ENCODE measurements around the gene C11orf52. TPM values are rescaled to one million over a fixed set of nuclear protein-coding genes. Genes with fewer than 3 reads are reported as not detected.

C11orf52 gene, protein sequence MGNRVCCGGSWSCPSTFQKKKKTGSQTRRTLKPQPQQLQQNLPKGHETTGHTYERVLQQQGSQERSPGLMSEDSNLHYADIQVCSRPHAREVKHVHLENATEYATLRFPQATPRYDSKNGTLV
- total RNA-seq (1 to 10 TPM in 2 of 7 donors, under 1 TPM in 3, not detected in 2; 0.32 to 1.5 (median 0.44) TPM), polyA plus RNA-seq (under 1 TPM; 0.52 to 0.86 (median 0.74) TPM)
- long read RNA-seq, donor 1, partial matches to known transcripts: 0 of 1 reads
- long read RNA-seq, donor 1, other reads (novel, unspliced or antisense): 0 of 1 reads
- long read RNA-seq, donor 2, partial matches to known transcripts: 0 of 1 reads
- long read RNA-seq, donor 2, other reads (novel, unspliced or antisense): 0 of 1 reads

DNA sequence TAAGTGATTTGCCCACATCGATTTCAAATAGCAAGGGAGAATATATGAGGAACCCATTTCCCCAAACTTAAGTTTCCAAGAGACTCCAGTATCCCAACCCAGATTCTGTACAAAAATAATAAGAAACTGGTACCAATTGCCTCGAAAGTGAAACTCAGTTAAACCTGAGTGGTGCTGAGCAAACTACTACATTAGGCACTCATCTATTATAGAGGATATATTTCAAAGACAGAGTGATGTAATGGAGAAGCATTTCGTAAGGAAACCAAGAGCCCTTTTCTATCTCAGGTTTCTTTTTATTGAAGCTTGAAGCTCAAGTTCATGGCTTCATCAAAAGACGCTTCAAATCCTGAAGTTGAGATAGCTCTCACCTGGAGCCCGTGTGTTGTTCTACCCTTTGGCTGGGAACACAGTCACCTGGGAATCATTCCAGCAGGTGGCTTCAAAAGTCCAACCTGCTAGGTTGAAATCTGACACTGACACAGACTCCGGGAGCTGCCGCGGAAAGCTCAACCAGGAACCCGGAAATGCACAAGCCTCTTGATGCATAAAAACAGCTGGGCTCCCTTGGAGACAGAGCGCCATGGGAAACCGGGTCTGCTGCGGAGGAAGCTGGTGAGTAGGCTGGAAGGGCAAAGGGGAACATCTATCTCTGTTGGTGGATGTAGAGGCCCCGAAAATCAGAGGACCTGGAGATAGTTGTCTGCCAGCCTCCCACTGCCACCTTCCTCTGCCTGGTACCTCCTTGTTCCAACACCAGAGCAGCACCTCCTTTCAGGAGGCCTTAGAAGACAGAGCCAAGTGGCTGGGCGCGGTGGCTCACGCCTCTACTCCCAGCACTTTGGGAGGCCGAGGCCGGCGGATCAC lies at the start of gene C11orf52:
Gene C11orf52 (plus strand): TSS at position 524 of the 867 bp plus-strand sequence. CDS start 60 bp downstream, at position 584.
- intact Hi-C loops (cut with DNase I; ENCODE audit: low total_unique reads): no loop called here
- H3K4me1 ChIP-seq: peaks cover 0 to 12% (median 0%) of the 10 kb centered on the region in 6 donors
- TF ChIP-seq POLR2AphosphoS5 (IDR thresholded peaks at IDR 0.05) (no peak), CTCF (IDR thresholded peaks at IDR 0.05 in 8 of 11, conservative IDR thresholded peaks at IDR 0.05 in 3 of 11) (no peak), POLR2A (IDR thresholded peaks at IDR 0.05) (no peak)
- WGBS, 5 donors: 68 to 78% (median 70%) methylated on average over 19 of the region's 19 CpGs
- no peaks in the 10 kb centered on the region for H3K9me3 ChIP-seq
- DNase-seq: no peak
- H3K4me3 ChIP-seq: peak within 1 kb of the TSS in 1 of 8 donors; percentile 25
- H3K27me3 ChIP-seq (replicated peaks in 1 of 7): peaks cover 0 to 21% (median 5%) of the 10 kb centered on the region in 7 donors
- H3K27ac ChIP-seq: peak within 1 kb of the TSS in 5 of 8 donors; percentile 2 to 43 (median 34)
- H3K36me3 ChIP-seq: no peaks in the 10 kb centered on the region

GRCh38 chr11:111870113-111870512 lies 48.6 kb upstream of the C11orf52 start:
- Histone ChIP-seq H3K27me3 (replicated peaks in 1 of 7) (no peaks in the 10 kb centered on the region), H3K4me3 (peak overlapping the region in 4 of 8 donors; percentile 91 to 98 (median 95)), H3K9me3 (no peaks in the 10 kb centered on the region), H3K27ac (peak overlapping the region in 1 of 8 donors; percentile 95), H3K4me1 (peaks cover 9 to 38% (median 20%) of the 10 kb centered on the region in 6 donors), H3K36me3 (peaks cover 0 to 45% (median 32%) of the 10 kb centered on the region in 6 donors)
- DNase-seq: no peak
- WGBS, 5 donors: 90 to 100% (median 100%) methylated on average over 1 of the region's 1 CpG
- TF ChIP-seq POLR2A (IDR thresholded peaks at IDR 0.05) (no peak), POLR2AphosphoS5 (IDR thresholded peaks at IDR 0.05) (no peak), CTCF (IDR thresholded peaks at IDR 0.05 in 8 of 11, conservative IDR thresholded peaks at IDR 0.05 in 3 of 11) (no peak)
- intact Hi-C loops (cut with DNase I; ENCODE audit: low total_unique reads): no loop called here

GRCh38 chr11:111870522-111870885 lies 48.2 kb upstream of the C11orf52 start:
- Histone ChIP-seq H3K27ac (peak overlapping the region; percentile 91 to 96 (median 93)), H3K9me3 (no peaks in the 10 kb centered on the region), H3K36me3 (peaks cover 0 to 45% (median 30%) of the 10 kb centered on the region in 6 donors), H3K4me3 (peak overlapping the region; percentile 81 to 98 (median 92)), H3K4me1 (peaks cover 9 to 38% (median 20%) of the 10 kb centered on the region in 6 donors), H3K27me3 (replicated peaks in 1 of 7) (no peaks in the 10 kb centered on the region)
- TF ChIP-seq POLR2A (IDR thresholded peaks at IDR 0.05) (no peak), POLR2AphosphoS5 (IDR thresholded peaks at IDR 0.05) (no peak), CTCF (IDR thresholded peaks at IDR 0.05 in 8 of 11, conservative IDR thresholded peaks at IDR 0.05 in 3 of 11) (no peak)
- intact Hi-C loops (cut with DNase I; ENCODE audit: low total_unique reads): no loop called here
- no peak for DNase-seq

Measured in spleen (tissue), 13 donors.